Measurements from ENCODE around the gene MFSD6L.

DNA sequence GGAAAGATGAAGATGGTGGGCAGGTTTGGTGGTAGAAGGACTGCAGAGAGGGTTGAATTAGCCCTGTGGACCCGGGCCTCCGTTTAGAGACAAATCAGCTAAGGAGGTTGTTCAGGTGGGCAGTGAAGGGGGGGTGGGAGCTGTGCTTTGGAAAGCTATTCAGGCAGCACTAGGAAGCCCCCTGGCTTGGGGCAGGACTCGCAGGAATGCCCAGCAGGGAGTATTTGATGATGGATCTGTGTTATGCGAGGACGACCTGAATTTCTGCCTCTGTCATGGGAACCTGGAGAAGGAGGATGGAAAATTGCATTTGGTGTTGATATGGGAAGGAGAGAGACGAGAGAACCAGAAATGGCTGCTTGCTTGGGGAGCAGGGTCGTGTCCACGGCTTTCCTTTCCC is 44.3 kb downstream of the MFSD6L start:
- no peak for TF ChIP-seq EZH2 (IDR thresholded peaks at IDR 0.05; ENCODE audit: insufficient read depth, poor library complexity, severe bottlenecking)
- no peak for TF ChIP-seq EZH2phosphoT487 (IDR thresholded peaks at IDR 0.05; ENCODE audit: insufficient read depth, low read depth)

Measured in GM23248 (cell line).